ENCODE results near the gene CXXC4.

Gene CXXC4

DNA sequence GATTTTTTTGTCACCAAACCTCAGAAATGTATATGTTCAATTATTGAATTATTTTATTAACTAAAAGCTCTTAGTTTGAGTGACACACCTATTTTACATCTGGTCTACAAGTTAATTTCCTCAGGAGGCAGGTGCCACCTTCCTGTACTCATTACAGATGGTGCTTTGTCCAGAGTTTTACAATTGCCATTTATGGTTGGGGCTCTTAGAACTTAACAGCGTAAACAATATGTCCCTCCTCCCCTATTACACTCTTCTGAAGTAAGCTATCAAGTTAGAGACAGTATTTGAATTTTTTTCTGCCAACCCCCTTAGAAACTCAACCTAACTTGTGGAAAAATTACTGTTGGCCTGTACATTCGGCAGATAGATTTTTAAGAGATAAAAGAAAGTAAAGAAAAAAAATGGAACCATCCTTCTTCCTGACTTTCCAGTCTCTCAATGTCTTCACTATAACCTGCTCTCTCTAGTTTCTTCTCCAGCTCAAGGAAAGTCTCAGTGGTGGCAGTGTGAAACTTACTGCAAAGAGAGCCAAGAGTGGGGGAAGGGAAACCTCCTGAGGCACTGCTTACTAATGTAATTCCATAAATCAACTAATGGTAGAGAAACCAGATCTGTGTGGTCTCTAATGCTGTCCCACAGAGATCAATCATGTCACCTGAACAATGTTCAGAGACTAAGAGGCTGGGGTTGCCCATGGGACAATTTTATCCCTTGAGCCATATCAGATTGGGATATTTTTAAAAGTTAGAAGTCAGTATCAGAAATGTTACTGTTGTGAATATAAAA is 7.8 kb downstream of the CXXC4 start:
- H3K9me3 ChIP-seq (ENCODE audit: low read depth, low read length), result no peaks in the 10 kb centered on the region
- no peaks in the 10 kb centered on the region for H3K36me3 ChIP-seq (ENCODE audit: insufficient read depth, low read length)
- no peak overlapping the region for H3K27ac ChIP-seq
- TF ChIP-seq POLR2AphosphoS5 (IDR thresholded peaks at IDR 0.05; ENCODE audit: borderline replicate concordance, low read depth, low read length) (no peak), FOXP2 (optimal IDR thresholded peaks at IDR 0.05; ENCODE audit: control extremely low read depth, extremely low read length, insufficient read depth) (no peak), EZH2 (IDR thresholded peaks at IDR 0.05) (no peak)
- DNase-seq (ENCODE audit: low read depth, low spot score), result no peak
- H3K4me3 ChIP-seq, result peak overlapping the region; percentile 19
- no peak overlapping the region for H3K9ac ChIP-seq (ENCODE audit: insufficient read length)

DNA sequence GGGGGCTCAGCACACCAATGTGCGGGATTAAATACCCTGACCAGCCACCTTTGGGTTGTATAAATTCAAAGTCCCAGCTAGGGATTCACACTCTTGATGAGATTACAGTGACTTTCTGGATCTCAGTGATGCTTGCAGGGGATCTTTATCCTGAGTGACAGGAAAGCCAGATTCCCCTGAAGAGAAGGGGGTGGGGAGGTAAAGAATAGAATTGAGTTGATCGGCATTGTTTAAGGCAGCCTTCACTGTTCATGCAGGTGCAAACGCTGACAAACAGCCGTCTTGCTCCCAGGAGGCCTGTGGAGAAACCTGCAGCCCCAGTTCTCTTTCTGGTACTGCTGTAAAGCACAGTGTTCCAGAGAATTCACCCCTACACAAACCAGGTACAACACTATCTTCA is 19.0 kb downstream of the CXXC4 start:
- no peaks in the 10 kb centered on the region for H3K9me3 ChIP-seq (ENCODE audit: low read depth, low read length)
- H3K9ac ChIP-seq (ENCODE audit: insufficient read length), result no peak overlapping the region
- TF ChIP-seq FOXP2 (optimal IDR thresholded peaks at IDR 0.05; ENCODE audit: control extremely low read depth, extremely low read length, insufficient read depth) (no peak), POLR2AphosphoS5 (IDR thresholded peaks at IDR 0.05; ENCODE audit: borderline replicate concordance, low read depth, low read length) (no peak), EZH2 (IDR thresholded peaks at IDR 0.05) (no peak)
- no peak overlapping the region for H3K27ac ChIP-seq
- DNase-seq (ENCODE audit: low read depth, low spot score), result no peak
- H3K36me3 ChIP-seq (ENCODE audit: insufficient read depth, low read length), result no peaks in the 10 kb centered on the region
- H3K4me3 ChIP-seq, result no peak overlapping the region

DNA sequence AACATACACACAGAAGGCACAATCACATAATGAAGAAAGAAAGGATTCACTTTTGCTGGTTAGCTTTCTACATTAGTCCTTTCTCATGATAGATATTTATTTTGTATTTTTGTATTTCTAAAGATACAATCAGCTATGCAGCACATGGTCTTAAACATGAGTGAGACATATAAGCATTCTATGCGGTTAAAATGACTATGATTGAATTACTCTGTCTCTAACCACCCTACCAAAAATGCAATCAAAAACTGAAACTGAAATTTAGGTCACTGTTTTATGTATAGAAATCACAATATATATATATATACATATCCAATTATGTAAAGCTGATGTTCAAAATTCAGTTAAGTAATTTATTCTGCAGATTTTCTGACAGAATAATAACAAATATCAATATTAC is 21.9 kb downstream of the CXXC4 start:
- DNase-seq (ENCODE audit: low read depth, low spot score), result no peak
- Histone ChIP-seq H3K4me3 (no peak overlapping the region), H3K36me3 (ENCODE audit: insufficient read depth, low read length) (no peaks in the 10 kb centered on the region), H3K9ac (ENCODE audit: insufficient read length) (no peak overlapping the region), H3K27ac (no peak overlapping the region), H3K9me3 (ENCODE audit: low read depth, low read length) (no peaks in the 10 kb centered on the region)
- TF ChIP-seq POLR2AphosphoS5 (IDR thresholded peaks at IDR 0.05; ENCODE audit: borderline replicate concordance, low read depth, low read length), result no peak
- no peak for TF ChIP-seq FOXP2 (optimal IDR thresholded peaks at IDR 0.05; ENCODE audit: control extremely low read depth, extremely low read length, insufficient read depth)
- no peak for TF ChIP-seq EZH2 (IDR thresholded peaks at IDR 0.05)

DNA sequence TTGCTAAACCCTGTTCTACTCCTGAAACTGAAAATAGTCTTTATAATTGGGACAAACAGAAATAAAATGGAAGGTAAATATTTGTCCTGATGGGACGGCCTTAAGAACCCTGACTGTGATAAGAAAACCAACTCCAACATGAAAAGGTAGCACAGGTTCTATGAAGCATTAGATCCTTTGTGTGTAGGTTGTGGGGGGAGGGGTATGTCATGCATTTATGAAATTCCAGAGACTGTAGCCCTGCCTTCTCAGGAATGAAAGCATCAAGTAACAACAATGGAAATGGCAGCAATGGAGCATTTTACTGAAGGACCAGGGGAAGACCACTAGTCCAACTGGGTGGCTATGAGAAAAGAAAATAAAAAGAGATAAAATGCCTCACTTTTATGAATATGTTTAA is 23.9 kb downstream of the CXXC4 start:
- no peak overlapping the region for H3K4me3 ChIP-seq
- no peak overlapping the region for H3K9ac ChIP-seq (ENCODE audit: insufficient read length)
- TF ChIP-seq FOXP2 (optimal IDR thresholded peaks at IDR 0.05; ENCODE audit: control extremely low read depth, extremely low read length, insufficient read depth) (no peak), POLR2AphosphoS5 (IDR thresholded peaks at IDR 0.05; ENCODE audit: borderline replicate concordance, low read depth, low read length) (no peak), EZH2 (IDR thresholded peaks at IDR 0.05) (no peak)
- H3K36me3 ChIP-seq (ENCODE audit: insufficient read depth, low read length), result no peaks in the 10 kb centered on the region
- no peak overlapping the region for H3K27ac ChIP-seq
- no peak for DNase-seq (ENCODE audit: low read depth, low spot score)
- no peaks in the 10 kb centered on the region for H3K9me3 ChIP-seq (ENCODE audit: low read depth, low read length)

DNA sequence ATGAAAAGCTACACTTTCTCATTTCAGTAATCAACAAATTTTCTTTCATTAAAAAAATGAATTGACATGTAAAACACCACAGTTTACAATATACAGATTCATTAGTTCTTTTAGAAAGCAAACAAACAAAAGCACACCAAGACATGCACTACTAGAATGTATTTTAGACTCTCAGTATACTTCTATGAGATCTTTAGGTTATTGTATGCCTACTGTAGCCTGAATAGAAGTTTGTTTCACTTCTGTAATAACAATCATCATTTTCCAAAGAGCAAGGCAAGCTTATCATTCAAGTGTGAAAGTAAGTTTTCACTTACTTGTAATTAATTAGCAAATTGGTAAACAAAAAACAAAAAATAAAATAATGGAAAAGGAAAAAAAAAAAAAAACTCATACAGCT is 24.9 kb downstream of the CXXC4 start:
- no peak overlapping the region for H3K4me3 ChIP-seq
- TF ChIP-seq EZH2 (IDR thresholded peaks at IDR 0.05) (no peak), FOXP2 (optimal IDR thresholded peaks at IDR 0.05; ENCODE audit: control extremely low read depth, extremely low read length, insufficient read depth) (no peak), POLR2AphosphoS5 (IDR thresholded peaks at IDR 0.05; ENCODE audit: borderline replicate concordance, low read depth, low read length) (no peak)

DNA sequence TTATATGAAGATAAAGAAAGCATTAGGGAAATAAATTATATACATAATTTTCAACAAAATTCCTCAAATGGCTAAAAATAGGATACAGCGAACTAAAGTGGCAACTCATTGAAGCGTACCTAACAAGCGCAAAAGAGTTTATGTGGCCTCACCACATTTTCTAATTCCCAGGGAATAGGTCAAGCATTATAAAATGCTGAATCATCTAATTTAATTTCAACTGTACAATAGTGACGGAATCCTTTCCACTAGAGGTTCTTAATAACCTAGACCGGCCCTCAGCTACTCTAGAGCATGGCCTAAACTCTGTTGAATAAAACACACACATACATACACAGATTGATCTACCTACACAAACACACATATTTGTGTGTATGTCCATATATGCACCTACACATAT is 29.1 kb downstream of the CXXC4 start:
- Histone ChIP-seq H3K27ac (no peak overlapping the region), H3K9me3 (ENCODE audit: low read depth, low read length) (no peaks in the 10 kb centered on the region), H3K4me3 (no peak overlapping the region), H3K9ac (ENCODE audit: insufficient read length) (no peak overlapping the region), H3K36me3 (ENCODE audit: insufficient read depth, low read length) (no peaks in the 10 kb centered on the region)
- no peak for TF ChIP-seq POLR2AphosphoS5 (IDR thresholded peaks at IDR 0.05; ENCODE audit: borderline replicate concordance, low read depth, low read length)
- no peak for TF ChIP-seq EZH2 (IDR thresholded peaks at IDR 0.05)
- no peak for TF ChIP-seq FOXP2 (optimal IDR thresholded peaks at IDR 0.05; ENCODE audit: control extremely low read depth, extremely low read length, insufficient read depth)
- DNase-seq (ENCODE audit: low read depth, low spot score), result no peak

More for the DNA sequence above, 24.9 kb downstream of the CXXC4 start:
- Histone ChIP-seq H3K36me3 (ENCODE audit: insufficient read depth, low read length) (no peaks in the 10 kb centered on the region), H3K9me3 (ENCODE audit: low read depth, low read length) (no peaks in the 10 kb centered on the region), H3K27ac (no peak overlapping the region), H3K9ac (ENCODE audit: insufficient read length) (no peak overlapping the region)
- DNase-seq (ENCODE audit: low read depth, low spot score), result no peak

DNA sequence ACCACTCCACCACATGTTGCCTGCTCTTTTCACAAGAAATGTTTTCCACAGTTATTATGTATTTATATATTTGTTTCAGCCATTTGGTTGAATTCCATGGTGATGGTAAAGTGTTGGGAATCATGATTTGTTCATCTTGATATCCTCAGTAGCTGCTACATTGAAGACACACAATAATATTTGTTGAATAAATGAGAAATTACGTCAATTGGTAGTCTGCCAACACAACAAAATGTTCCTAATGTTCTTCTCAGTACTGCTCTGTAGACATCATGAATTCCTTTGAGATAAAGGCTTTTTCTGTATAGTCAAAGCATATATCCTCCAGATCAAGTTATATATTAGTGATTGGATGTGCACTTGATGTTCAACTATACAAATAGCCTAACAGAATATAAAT is 29.5 kb downstream of the CXXC4 start:
- no peak for TF ChIP-seq POLR2AphosphoS5 (IDR thresholded peaks at IDR 0.05; ENCODE audit: borderline replicate concordance, low read depth, low read length)
- TF ChIP-seq EZH2 (IDR thresholded peaks at IDR 0.05), result no peak
- TF ChIP-seq FOXP2 (optimal IDR thresholded peaks at IDR 0.05; ENCODE audit: control extremely low read depth, extremely low read length, insufficient read depth), result no peak
- Histone ChIP-seq H3K27ac (no peak overlapping the region), H3K4me3 (no peak overlapping the region), H3K36me3 (ENCODE audit: insufficient read depth, low read length) (no peaks in the 10 kb centered on the region), H3K9me3 (ENCODE audit: low read depth, low read length) (no peaks in the 10 kb centered on the region), H3K9ac (ENCODE audit: insufficient read length) (no peak overlapping the region)
- DNase-seq (ENCODE audit: low read depth, low spot score), result no peak

DNA sequence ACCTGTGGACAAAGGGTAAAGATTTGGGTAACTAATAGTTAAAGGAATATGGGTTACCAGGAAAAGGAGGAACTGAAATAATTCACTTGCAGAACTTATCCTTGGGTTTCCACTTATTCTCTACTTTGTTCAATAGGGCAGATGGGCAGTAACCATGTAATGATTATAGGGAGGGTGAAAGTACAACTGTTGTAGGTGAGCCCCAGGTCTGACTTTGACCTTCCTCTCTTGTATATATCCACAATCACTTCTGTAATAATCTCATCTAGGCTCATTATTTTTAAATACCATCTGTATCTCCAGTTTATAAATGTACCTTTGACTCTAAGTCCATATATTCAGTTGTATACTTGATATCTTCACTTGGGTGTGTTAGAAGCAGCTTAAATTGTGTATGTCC is 32.1 kb downstream of the CXXC4 start:
- TF ChIP-seq POLR2AphosphoS5 (IDR thresholded peaks at IDR 0.05; ENCODE audit: borderline replicate concordance, low read depth, low read length), result no peak
- TF ChIP-seq FOXP2 (optimal IDR thresholded peaks at IDR 0.05; ENCODE audit: control extremely low read depth, extremely low read length, insufficient read depth), result no peak
- TF ChIP-seq EZH2 (IDR thresholded peaks at IDR 0.05), result no peak

More for the DNA sequence above, 32.1 kb downstream of the CXXC4 start:
- H3K9ac ChIP-seq (ENCODE audit: insufficient read length), result no peak overlapping the region
- H3K4me3 ChIP-seq, result no peak overlapping the region
- H3K27ac ChIP-seq, result no peak overlapping the region
- DNase-seq (ENCODE audit: low read depth, low spot score), result no peak
- no peaks in the 10 kb centered on the region for H3K9me3 ChIP-seq (ENCODE audit: low read depth, low read length)
- H3K36me3 ChIP-seq (ENCODE audit: insufficient read depth, low read length), result no peaks in the 10 kb centered on the region

All from SK-N-MC (cell line).